CD4-positive, alpha-beta T cell (primary cell): Measurements from ENCODE around the gene SRRD. TPM values are rescaled to one million over a fixed set of nuclear protein-coding genes. Genes with fewer than 3 reads are reported as not detected.
A peak's percentile ranks its signal among the peaks of the same experiment; 100 is the strongest.

Experiments
- ATAC-seq: fragments of 200-7000 bp; cut with Tn5 transposase; one replicate; pipeline ENCODE4 v1.10.0; 2022; ENCODE audit warnings: mild to moderate bottlenecking; ENCODE audit not compliant: poor library complexity
- CTCF ChIA-PET: fragments of 350-600 bp; sonication (Branson Sonifier 250); formaldehyde crosslinking; loops from one replicate; lab custom pipeline; 2021; ENCODE audit warnings: antibody characterized with exemption, inconsistent platforms; lab: Charles Lee
- POLR2A ChIA-PET: fragments of 350-600 bp; sonication (Branson Sonifier 250); formaldehyde crosslinking; loops from one replicate; lab custom pipeline; 2021; ENCODE audit warnings: antibody characterized with exemption, inconsistent platforms; lab: Charles Lee
- DNase-seq, 14 experiments: peaks; one replicate each; pipeline ENCODE4 v3.0.0-alpha.2; 2013 to 2020; ENCODE audit warnings: mixed read lengths in 2 of 14
- H3K27ac ChIP-seq, 2 donors: one replicate each; pipeline versions ENCODE4 v1.5.1 to v1.7.0; 2013; ENCODE audit warnings: low read length in 2 of 2, low read depth in 1 of 2, mild to moderate bottlenecking in 1 of 2
- H3K27me3 ChIP-seq, 2 experiments: 1 replicate in 1 of 2; 2 replicates in 1 of 2; pipeline versions ENCODE4 v1.6.1 to v1.7.0; 2013; ENCODE audit warnings: low read length in 2 of 2, control low read depth in 1 of 2, mild to moderate bottlenecking in 1 of 2, moderate library complexity in 1 of 2; ENCODE audit not compliant: insufficient read depth in 2 of 2, control insufficient read depth in 1 of 2
- H3K36me3 ChIP-seq: one replicate; pipeline ENCODE4 v1.6.1; 2013; ENCODE audit warnings: low read length, control low read depth; ENCODE audit not compliant: insufficient read depth
- H3K4me1 ChIP-seq: one replicate; pipeline ENCODE4 v1.6.1; 2013; ENCODE audit warnings: low read length, control low read depth; ENCODE audit not compliant: insufficient read depth
- H3K4me3 ChIP-seq: one replicate; pipeline ENCODE4 v1.5.1; 2013; ENCODE audit warnings: mild to moderate bottlenecking, low read length, moderate library complexity
- H3K9me3 ChIP-seq, 2 experiments: 1 replicate in 1 of 2; 2 replicates in 1 of 2; pipeline versions ENCODE4 v1.6.1 to v1.7.0; 2013; ENCODE audit warnings: low read length in 2 of 2, mild to moderate bottlenecking in 2 of 2, control low read depth in 1 of 2, moderate library complexity in 1 of 2; ENCODE audit not compliant: control insufficient read depth in 1 of 2, insufficient read depth in 1 of 2
- H3K27ac Mint-ChIP-seq: one replicate; pipeline ENCODE4 v1.8.0; 2020; ENCODE audit warnings: mixed read lengths
- H3K27me3 Mint-ChIP-seq: one replicate; pipeline ENCODE4 v1.8.0; 2021; ENCODE audit warnings: mixed read lengths
- H3K36me3 Mint-ChIP-seq: one replicate; pipeline ENCODE4 v1.8.0; 2021; ENCODE audit warnings: low read depth, mixed read lengths
- H3K4me1 Mint-ChIP-seq: one replicate; pipeline ENCODE4 v1.8.0; 2021; ENCODE audit warnings: low read depth, mixed read lengths
- H3K4me3 Mint-ChIP-seq: one replicate; pipeline ENCODE4 v1.8.0; 2020; ENCODE audit warnings: mild to moderate bottlenecking, mixed read lengths
- H3K9me3 Mint-ChIP-seq: one replicate; pipeline ENCODE4 v1.8.0; 2020; ENCODE audit warnings: mixed read lengths
- CTCF ChIP-seq: fragments of 200-600 bp; IDR thresholded peaks from one replicate; pipeline ENCODE4 v1.8.0; 2022; ENCODE audit warnings: antibody characterized with exemption, mild to moderate bottlenecking
- intact Hi-C, 2 experiments: fragments of 100-400 bp; cut with DNase I in 1 of 2; cut with micrococcal nuclease in 1 of 2; formaldehyde crosslinking; loops; one replicate each; pipeline versions ENCODE4 v1.15.1 to v1.9.0; 2023 to 2025; cut with DNase I, micrococcal nuclease
- total RNA-seq, 174 experiments: library from RNA in 2 of 174; stranded (reverse) in 2 of 174; gene quantifications; one replicate each; pipeline ENCODE4 v1.2.3 and lab custom pipeline; 2021 to 2026

SRRD gene
- total RNA-seq, 2 experiments from 2014 or later = 25.8 to 27.2 TPM

DNA sequence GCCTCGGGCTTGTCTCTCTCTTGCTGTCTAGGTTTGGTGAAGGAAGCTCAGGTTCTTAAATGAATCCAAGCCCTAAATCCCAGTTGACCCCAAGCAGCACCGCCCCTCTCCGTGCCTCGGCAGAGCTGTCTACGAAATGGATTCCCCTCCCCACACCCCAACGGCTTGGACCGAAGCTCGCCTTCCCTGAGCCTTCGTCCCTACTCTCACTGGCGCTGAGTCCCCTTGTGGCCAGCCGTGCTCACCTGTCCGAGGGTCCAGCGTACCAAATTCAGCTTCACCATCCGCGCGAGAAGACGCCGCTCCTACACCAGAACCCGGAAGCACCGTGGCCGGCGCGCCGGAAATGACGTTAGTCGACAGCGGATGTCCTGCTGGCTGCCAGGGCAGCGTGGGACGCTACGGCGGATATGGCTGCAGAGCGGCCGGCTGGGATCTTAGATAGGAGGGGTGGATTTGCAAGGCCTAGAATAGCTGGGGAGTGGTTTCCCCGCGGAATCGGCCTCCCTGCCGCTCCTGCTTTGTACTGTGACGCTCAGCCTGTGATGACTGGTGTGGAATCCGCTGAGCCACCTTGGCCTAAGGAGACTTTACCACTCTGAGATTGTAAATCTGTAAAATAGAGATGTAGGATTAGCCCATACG is 28.6 kb downstream of the SRRD start, which contains the start of gene TFIP11:
Gene TFIP11 (minus strand): TSS at position 325 of the 645 bp plus-strand sequence. CDS start 2,201 bp downstream, outside the sequence.
- H3K36me3 Mint-ChIP-seq = peaks cover 51% of the 10 kb centered on the region
- Histone ChIP-seq H3K27ac (peak within 1 kb of the TSS; percentile 71 to 91), H3K36me3 (peaks cover 29% of the 10 kb centered on the region), H3K9me3 (no peaks in the 10 kb centered on the region), H3K27me3 (no peaks in the 10 kb centered on the region), H3K4me3 (peak within 1 kb of the TSS; percentile 99), H3K4me1 (peaks cover 22% of the 10 kb centered on the region)
- ChIA-PET POLR2A (interaction anchor here (0.6 to 3.7 kb wide), 9 partner anchors 9 to 160 kb away, joined by 3 to 54 read pairs (median 3); partner anchors contain the start of genes ASPHD2, HPS4, SRRD and TPST2), CTCF (interaction anchor here (1.0 to 1.9 kb wide), 3 partner anchors 9 to 29 kb away, joined by 3 to 7 read pairs (median 5); partner anchors contain the start of genes HPS4 and SRRD)
- H3K27me3 Mint-ChIP-seq = no peaks in the 10 kb centered on the region
- no peak for TF ChIP-seq CTCF
- intact Hi-C loops = loop anchor here in 1 of 2 experiments (1.0 to 2.0 kb wide), 3 partner anchors 29 to 161 kb away; partner anchors contain the start of genes HPS4 and SRRD
- peak; percentile 89 for ATAC-seq
- peak within 1 kb of the TSS; percentile 98 for H3K4me3 Mint-ChIP-seq
- no peaks in the 10 kb centered on the region for H3K9me3 Mint-ChIP-seq
- DNase-seq = peak; percentile 80 to 94 (median 88)
- peak within 1 kb of the TSS; percentile 95 for H3K27ac Mint-ChIP-seq
- H3K4me1 Mint-ChIP-seq = peaks cover 46% of the 10 kb centered on the region

DNA sequence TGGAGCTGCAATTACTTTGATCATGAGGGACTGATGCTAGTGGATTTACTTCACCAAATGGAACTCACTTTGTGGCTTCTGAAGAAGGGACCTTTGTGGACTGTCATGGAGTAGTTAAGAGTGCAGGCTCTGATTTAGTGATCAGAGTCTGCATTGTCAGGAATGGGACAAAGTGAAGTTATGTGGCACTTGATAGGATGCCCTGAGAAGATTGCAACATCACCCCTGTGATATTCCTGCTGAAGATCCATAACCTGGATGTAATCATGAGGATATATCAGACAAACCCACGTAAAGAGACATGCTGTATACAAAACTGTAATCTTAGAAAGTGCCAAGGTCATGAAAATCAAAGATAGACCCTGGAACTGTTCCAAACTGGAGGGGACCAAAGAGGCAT is 30.2 kb downstream of the SRRD start:
- intact Hi-C loops = loop anchor here in 1 of 2 experiments (2.0 kb wide), 1 partner anchor 159 kb away; no protein-coding TSS in a partner anchor

More for the DNA sequence above, 30.2 kb downstream of the SRRD start:
- Histone ChIP-seq H3K36me3 (peaks cover 16% of the 10 kb centered on the region), H3K9me3 (no peaks in the 10 kb centered on the region), H3K4me1 (peaks cover 22% of the 10 kb centered on the region), H3K4me3 (no peak overlapping the region), H3K27ac (no peak overlapping the region), H3K27me3 (no peaks in the 10 kb centered on the region)
- Mint-ChIP-seq H3K4me1 (peaks cover 45% of the 10 kb centered on the region), H3K27ac (peak overlapping the region; percentile 95), H3K4me3 (peak overlapping the region; percentile 98), H3K36me3 (peaks cover 40% of the 10 kb centered on the region), H3K9me3 (no peaks in the 10 kb centered on the region), H3K27me3 (no peaks in the 10 kb centered on the region)
- ChIA-PET POLR2A (interaction anchor here (0.9 to 3.7 kb wide), 2 partner anchors 16 to 30 kb away, joined by 3 to 54 read pairs; partner anchors contain the start of genes HPS4 and SRRD), CTCF (no interaction called here)
- TF ChIP-seq CTCF = no peak
- no peak for DNase-seq
- ATAC-seq = no peak
